OCI-LY7 (cell line): Measurements from ENCODE around the gene CACNA2D1. TPM values are rescaled to one million over a fixed set of nuclear protein-coding genes. Genes with fewer than 3 reads are reported as not detected.
A peak's percentile ranks its signal among the peaks of the same experiment; 100 is the strongest.

ENCODE experiments used
- Bru-seq: library from RNA; stranded (reverse); fragments of 400-500 nt; gene quantifications from one replicate; lab custom pipeline; 2021; lab: Mats Ljungman, UMichigan
- BruChase-seq, 2 experiments: library from RNA; stranded (reverse); fragments of 400-500 nt; gene quantifications; one replicate each; lab custom pipeline; 2021; lab: Mats Ljungman, UMichigan
- BruUV-seq: library from RNA; stranded (reverse); fragments of 400-500 nt; replicated peaks from 2 replicates; lab custom pipeline; 2021; lab: Mats Ljungman, UMichigan
- CTCF ChIA-PET: fragments of 300-600 bp; sonication (Branson Sonifier 250); formaldehyde crosslinking; loops from one replicate; lab custom pipeline; 2022; ENCODE audit warnings: antibody characterized with exemption; ENCODE audit not compliant: unreplicated experiment; lab: Charles Lee
- POLR2A ChIA-PET: fragments of 300-600 bp; sonication (Branson Sonifier 250); formaldehyde crosslinking; loops from one replicate; lab custom pipeline; 2022; ENCODE audit warnings: antibody characterized with exemption; lab: Charles Lee
- DNase-seq: peaks from one replicate; pipeline ENCODE4 v3.0.0-alpha.2; 2015; ENCODE audit warnings: low spot score
- H2AFZ ChIP-seq: fragments of 200-600 bp; sonication (generic), shearing (Covaris generic); 2 replicates; pipeline ENCODE4 v1.6.1; 2014; ENCODE audit warnings: mild to moderate bottlenecking, antibody characterized with exemption, low read length, moderate library complexity
- H3K27ac ChIP-seq: fragments of 200-600 bp; sonication (generic); 2 replicates; pipeline ENCODE4 v1.5.1; 2014; ENCODE audit warnings: mixed run types, low read depth, mild to moderate bottlenecking, moderate library complexity, low read length, inconsistent platforms; ENCODE audit not compliant: poor library complexity, severe bottlenecking
- H3K36me3 ChIP-seq: fragments of 200-600 bp; sonication (generic); 2 replicates; pipeline ENCODE4 v1.6.1; 2014; ENCODE audit warnings: mild to moderate bottlenecking, antibody characterized with exemption, low read length, moderate library complexity, mixed read lengths; ENCODE audit not compliant: insufficient read depth
- H3K4me1 ChIP-seq: fragments of 200-600 bp; sonication (generic); 2 replicates; pipeline ENCODE4 v1.5.1; 2014; ENCODE audit warnings: mild to moderate bottlenecking, low read length; ENCODE audit not compliant: insufficient read depth, poor library complexity, severe bottlenecking
- H3K4me2 ChIP-seq: fragments of 200-600 bp; sonication (generic); 2 replicates; pipeline ENCODE4 v1.6.1; 2014; ENCODE audit warnings: mild to moderate bottlenecking, low read length
- H3K4me3 ChIP-seq: fragments of 200-600 bp; sonication (generic); 2 replicates; pipeline ENCODE4 v1.5.1; 2014; ENCODE audit warnings: mild to moderate bottlenecking, low read depth, low read length; ENCODE audit not compliant: poor library complexity, severe bottlenecking
- H3K79me2 ChIP-seq: fragments of 200-600 bp; sonication (generic); 2 replicates; pipeline ENCODE4 v1.6.1; 2016; ENCODE audit warnings: low read depth, mild to moderate bottlenecking, low read length, moderate library complexity, mixed read lengths; ENCODE audit not compliant: insufficient read depth
- H3K9me2 ChIP-seq: fragments of 200-600 bp; sonication (generic); 2 replicates; pipeline ENCODE4 v1.6.1; 2016; ENCODE audit warnings: mild to moderate bottlenecking, low read length, mixed read lengths; ENCODE audit not compliant: insufficient read depth
- H3K9me3 ChIP-seq: fragments of 200-600 bp; sonication (generic); 2 replicates; pipeline ENCODE4 v1.6.1; 2014; ENCODE audit warnings: mild to moderate bottlenecking, mixed run types, low read length, mixed read lengths
- H4K20me1 ChIP-seq: fragments of 200-600 bp; sonication (generic); 2 replicates; pipeline ENCODE4 v1.6.1; 2014; ENCODE audit warnings: mild to moderate bottlenecking, antibody characterized with exemption, low read length, moderate library complexity, mixed read lengths; ENCODE audit not compliant: insufficient read depth
- EZH2phosphoT487 ChIP-seq: fragments of 200-600 bp; sonication (generic); IDR thresholded peaks from 2 replicates; pipeline ENCODE4 v1.6.1; 2018; ENCODE audit warnings: low read depth, borderline replicate concordance, mild to moderate bottlenecking, mixed run types, antibody characterized with exemption, low read length, moderate library complexity, mixed read lengths
- intact Hi-C: fragments of 100-400 bp; cut with micrococcal nuclease; formaldehyde crosslinking; loops from one replicate; pipeline ENCODE4 v1.10.0; 2022; ENCODE audit not compliant: unreplicated experiment
- long read RNA-seq: library from polyadenylated mRNA; stranded (forward); transcript quantifications from one replicate; pipeline ENCODE4 v2.0.0, GENCODE V29; 2022
- total RNA-seq, 2 experiments: library from RNA; depleted of rRNA in 1 of 2; stranded (reverse); fragments of >200 nt in 1 of 2; shearing (Covaris generic) in 1 of 2; gene quantifications; 2 replicates each; pipeline ENCODE4 v1.2.3, GENCODE V29; 2014 to 2022
- TF ChIP-seq, protein P1 (sequence below): fragments of 200-600 bp; sonication (generic); conservative IDR thresholded peaks from 2 replicates; pipeline ENCODE4 v1.5.1; 2014; ENCODE audit warnings: mild to moderate bottlenecking, antibody characterized with exemption, low read length, moderate library complexity, mixed read lengths

Gene CACNA2D1
- total RNA-seq (2014; rRNA removed; shearing (Covaris generic)) (not detected in 2 replicates), total RNA-seq (2022) (not detected in 2 replicates), Bru-seq, nascent RNA (percentile 0 among the genes with signal in this experiment), BruChase-seq, experiment 1, labeled RNA remaining after a 6-hour chase (percentile 1 among the genes with signal in this experiment), BruChase-seq, experiment 2, labeled RNA remaining after a 2-hour chase (percentile 0 among the genes with signal in this experiment)
- long read RNA-seq: 0 reads

- intact Hi-C loops: no loop called here
- Histone ChIP-seq H3K27ac (no peak within 1 kb of the TSS), H3K4me1 (no peaks in the 10 kb centered on the region), H3K9me3 (no peaks in the 10 kb centered on the region), H3K9me2 (no peaks in the 10 kb centered on the region), H3K79me2 (no peaks in the 10 kb centered on the region), H3K36me3 (no peaks in the 10 kb centered on the region), H2AFZ (no peak within 1 kb of the TSS), H3K4me2 (no peak within 1 kb of the TSS), H4K20me1 (no peaks in the 10 kb centered on the region), H3K4me3 (no peak within 1 kb of the TSS)
- TF ChIP-seq, protein P1, sequence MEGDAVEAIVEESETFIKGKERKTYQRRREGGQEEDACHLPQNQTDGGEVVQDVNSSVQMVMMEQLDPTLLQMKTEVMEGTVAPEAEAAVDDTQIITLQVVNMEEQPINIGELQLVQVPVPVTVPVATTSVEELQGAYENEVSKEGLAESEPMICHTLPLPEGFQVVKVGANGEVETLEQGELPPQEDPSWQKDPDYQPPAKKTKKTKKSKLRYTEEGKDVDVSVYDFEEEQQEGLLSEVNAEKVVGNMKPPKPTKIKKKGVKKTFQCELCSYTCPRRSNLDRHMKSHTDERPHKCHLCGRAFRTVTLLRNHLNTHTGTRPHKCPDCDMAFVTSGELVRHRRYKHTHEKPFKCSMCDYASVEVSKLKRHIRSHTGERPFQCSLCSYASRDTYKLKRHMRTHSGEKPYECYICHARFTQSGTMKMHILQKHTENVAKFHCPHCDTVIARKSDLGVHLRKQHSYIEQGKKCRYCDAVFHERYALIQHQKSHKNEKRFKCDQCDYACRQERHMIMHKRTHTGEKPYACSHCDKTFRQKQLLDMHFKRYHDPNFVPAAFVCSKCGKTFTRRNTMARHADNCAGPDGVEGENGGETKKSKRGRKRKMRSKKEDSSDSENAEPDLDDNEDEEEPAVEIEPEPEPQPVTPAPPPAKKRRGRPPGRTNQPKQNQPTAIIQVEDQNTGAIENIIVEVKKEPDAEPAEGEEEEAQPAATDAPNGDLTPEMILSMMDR: no peak
- TF ChIP-seq EZH2phosphoT487: no peak
- no TSS peak for BruUV-seq
- DNase-seq: no peak
- ChIA-PET CTCF (no interaction called here), POLR2A (no interaction called here)
Observed at GRCh38 chr7:82443547-82444219, at the start of gene CACNA2D1. TSS of gene CACNA2D1 (minus strand) at chr7:82443777.

GRCh38 chr7:82481499-82482097 is 38.0 kb upstream of the CACNA2D1 start:
- Histone ChIP-seq H3K9me3 (no peaks in the 10 kb centered on the region), H3K4me3 (no peak overlapping the region), H3K27ac (no peak overlapping the region), H2AFZ (no peak overlapping the region), H4K20me1 (no peaks in the 10 kb centered on the region), H3K79me2 (no peaks in the 10 kb centered on the region), H3K4me2 (no peak overlapping the region), H3K4me1 (no peaks in the 10 kb centered on the region), H3K36me3 (no peaks in the 10 kb centered on the region), H3K9me2 (no peaks in the 10 kb centered on the region)
- no TSS peak for BruUV-seq
- intact Hi-C loops: loop anchor here (10.0 kb wide), 2 partner anchors 437 to 987 kb away; no protein-coding TSS in a partner anchor
- DNase-seq: peak; percentile 13
- TF ChIP-seq EZH2phosphoT487: no peak
- TF ChIP-seq, protein P1: peak; percentile 82
- ChIA-PET CTCF (no interaction called here), POLR2A (interaction anchor here (0.6 kb wide), 1 partner anchor 17 kb away, joined by 3 read pairs; no protein-coding TSS in a partner anchor)
